ENCODE measurements around the gene MAMLD1.

The MAMLD1 gene

DNA sequence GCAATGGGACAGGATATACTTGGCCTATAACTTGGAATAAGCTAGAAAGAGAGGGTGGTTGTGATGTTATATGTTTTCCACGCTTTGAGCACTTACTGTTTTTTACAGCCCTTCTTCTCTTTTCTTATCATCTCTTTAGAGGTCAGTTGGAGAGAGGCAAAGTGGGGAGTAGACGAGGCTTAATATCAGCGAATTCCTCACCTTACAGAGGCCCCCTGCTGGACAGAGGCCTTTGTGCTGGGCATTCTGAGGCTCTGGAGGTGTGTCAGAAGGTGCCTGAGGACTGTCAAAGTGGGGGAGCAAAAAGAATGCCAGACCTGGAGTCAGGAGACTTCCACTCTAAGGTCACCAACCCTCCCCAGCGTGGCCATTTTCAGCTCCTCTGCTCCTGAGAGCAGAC is 42.5 kb downstream of the MAMLD1 start:
- Mint-ChIP-seq H3K36me3 (ENCODE audit: low read depth) (no peaks in the 10 kb centered on the region), H3K27me3 (ENCODE audit: low read depth) (no peaks in the 10 kb centered on the region), H3K9me3 (no peaks in the 10 kb centered on the region), H3K27ac (no peak overlapping the region), H3K4me1 (ENCODE audit: low read depth) (peaks cover 22% of the 10 kb centered on the region), H3K4me3 (no peak overlapping the region)

- no peaks in the 10 kb centered on the region for H3K36me3 Mint-ChIP-seq (ENCODE audit: low read depth)
- no peak overlapping the region for H3K27ac Mint-ChIP-seq
- H3K27me3 Mint-ChIP-seq (ENCODE audit: low read depth), result no peaks in the 10 kb centered on the region
- H3K4me1 Mint-ChIP-seq (ENCODE audit: low read depth), result peaks cover 32% of the 10 kb centered on the region
- no peaks in the 10 kb centered on the region for H3K9me3 Mint-ChIP-seq
- H3K4me3 Mint-ChIP-seq, result no peak overlapping the region
Measured at GRCh38 chrX:150406596-150406995, 43.5 kb downstream of the MAMLD1 start.

DNA sequence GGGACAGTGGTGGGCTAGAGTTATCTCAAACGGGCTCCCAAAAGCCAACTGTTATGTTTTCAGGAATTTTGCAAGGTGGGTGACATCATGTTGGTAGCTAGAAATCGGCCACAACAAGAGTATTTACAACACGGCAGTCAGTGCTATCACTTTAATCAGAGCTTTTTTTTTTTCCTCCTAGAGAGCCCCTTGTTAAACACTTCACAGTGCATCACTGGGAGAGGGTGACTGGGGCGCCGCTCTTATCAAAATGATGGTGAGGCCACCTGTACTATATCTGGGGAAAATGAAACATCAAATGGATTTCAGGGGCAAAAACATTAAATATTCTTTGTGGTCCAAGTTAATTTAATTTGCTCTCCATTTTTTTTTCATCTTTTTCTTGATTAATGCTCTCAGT is 44.9 kb downstream of the MAMLD1 start:
- H3K27ac Mint-ChIP-seq, result no peak overlapping the region
- H3K4me1 Mint-ChIP-seq (ENCODE audit: low read depth), result peaks cover 33% of the 10 kb centered on the region
- H3K36me3 Mint-ChIP-seq (ENCODE audit: low read depth), result no peaks in the 10 kb centered on the region
- no peaks in the 10 kb centered on the region for H3K27me3 Mint-ChIP-seq (ENCODE audit: low read depth)
- no peak overlapping the region for H3K4me3 Mint-ChIP-seq
- no peaks in the 10 kb centered on the region for H3K9me3 Mint-ChIP-seq

- Mint-ChIP-seq H3K27me3 (ENCODE audit: low read depth) (peaks cover under 1% of the 10 kb centered on the region), H3K27ac (no peak overlapping the region), H3K36me3 (ENCODE audit: low read depth) (peaks cover under 1% of the 10 kb centered on the region), H3K4me3 (no peak overlapping the region), H3K9me3 (no peaks in the 10 kb centered on the region), H3K4me1 (ENCODE audit: low read depth) (peaks cover 30% of the 10 kb centered on the region)
Measured at GRCh38 chrX:150408561-150408960, 45.4 kb downstream of the MAMLD1 start.

- Mint-ChIP-seq H3K27me3 (ENCODE audit: low read depth) (peaks cover 4% of the 10 kb centered on the region), H3K9me3 (no peaks in the 10 kb centered on the region), H3K36me3 (ENCODE audit: low read depth) (peaks cover 5% of the 10 kb centered on the region), H3K4me1 (ENCODE audit: low read depth) (peaks cover 27% of the 10 kb centered on the region), H3K4me3 (no peak overlapping the region), H3K27ac (no peak overlapping the region)
Measured at GRCh38 chrX:150409486-150409885, 46.4 kb downstream of the MAMLD1 start.

GRCh38 chrX:150409964-150410363 is 46.8 kb downstream of the MAMLD1 start:
- Mint-ChIP-seq H3K4me1 (ENCODE audit: low read depth) (peaks cover 27% of the 10 kb centered on the region), H3K36me3 (ENCODE audit: low read depth) (peaks cover 5% of the 10 kb centered on the region), H3K4me3 (peak overlapping the region; percentile 32), H3K27ac (peak overlapping the region; percentile 71), H3K9me3 (no peaks in the 10 kb centered on the region), H3K27me3 (ENCODE audit: low read depth) (peaks cover 4% of the 10 kb centered on the region)

DNA sequence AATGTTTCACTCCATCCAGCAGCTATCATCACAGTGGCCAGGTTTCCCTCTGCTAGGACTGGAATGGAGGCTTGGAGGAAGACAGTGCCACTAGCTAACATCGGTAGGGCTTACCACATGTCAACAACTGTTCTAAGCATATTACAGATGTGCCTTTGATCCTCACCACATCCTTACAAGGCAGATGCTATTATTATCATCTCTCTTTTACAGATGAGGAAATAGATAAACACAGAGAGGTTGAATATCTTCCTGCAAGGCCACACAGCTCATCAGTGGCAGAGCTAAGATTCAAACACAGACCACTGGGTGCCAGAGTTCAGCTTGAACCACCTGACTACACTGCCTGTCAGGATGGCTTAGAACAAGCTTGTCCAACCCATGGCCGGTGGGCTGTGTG is 47.4 kb downstream of the MAMLD1 start:
- Mint-ChIP-seq H3K9me3 (no peaks in the 10 kb centered on the region), H3K36me3 (ENCODE audit: low read depth) (peaks cover 5% of the 10 kb centered on the region), H3K27ac (peak overlapping the region; percentile 71), H3K27me3 (ENCODE audit: low read depth) (peaks cover 4% of the 10 kb centered on the region), H3K4me1 (ENCODE audit: low read depth) (peaks cover 27% of the 10 kb centered on the region), H3K4me3 (peak overlapping the region; percentile 32)

DNA sequence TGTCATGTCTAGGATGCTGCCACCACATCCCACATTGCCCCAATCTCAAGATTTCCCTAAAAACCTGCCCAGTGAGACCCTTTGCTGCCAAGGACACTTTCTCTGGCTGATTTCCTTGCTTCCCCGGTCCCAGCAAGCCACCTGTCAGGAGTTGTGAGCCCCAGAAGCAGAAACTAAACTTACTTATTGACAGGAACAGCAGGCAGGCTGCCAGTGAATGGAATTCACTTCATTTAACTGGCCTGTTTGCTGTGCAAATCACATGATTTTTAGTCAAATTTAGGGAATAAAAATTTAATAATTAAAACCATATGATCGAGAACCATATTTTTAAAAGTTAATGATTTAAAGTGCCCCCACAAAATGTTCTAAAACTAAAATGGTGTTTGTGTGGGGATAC is 48.5 kb downstream of the MAMLD1 start:
- H3K4me1 Mint-ChIP-seq (ENCODE audit: low read depth), result peaks cover 27% of the 10 kb centered on the region
- no peak overlapping the region for H3K27ac Mint-ChIP-seq
- H3K27me3 Mint-ChIP-seq (ENCODE audit: low read depth), result peaks cover 4% of the 10 kb centered on the region
- peaks cover 5% of the 10 kb centered on the region for H3K36me3 Mint-ChIP-seq (ENCODE audit: low read depth)
- no peaks in the 10 kb centered on the region for H3K9me3 Mint-ChIP-seq
- H3K4me3 Mint-ChIP-seq, result no peak overlapping the region

- H3K36me3 Mint-ChIP-seq (ENCODE audit: low read depth), result peaks cover 5% of the 10 kb centered on the region
- no peak overlapping the region for H3K4me3 Mint-ChIP-seq
- peaks cover 23% of the 10 kb centered on the region for H3K4me1 Mint-ChIP-seq (ENCODE audit: low read depth)
- H3K27ac Mint-ChIP-seq, result no peak overlapping the region
- H3K9me3 Mint-ChIP-seq, result no peaks in the 10 kb centered on the region
- peaks cover 4% of the 10 kb centered on the region for H3K27me3 Mint-ChIP-seq (ENCODE audit: low read depth)
Measured at GRCh38 chrX:150414228-150414627, 51.1 kb downstream of the MAMLD1 start.

DNA sequence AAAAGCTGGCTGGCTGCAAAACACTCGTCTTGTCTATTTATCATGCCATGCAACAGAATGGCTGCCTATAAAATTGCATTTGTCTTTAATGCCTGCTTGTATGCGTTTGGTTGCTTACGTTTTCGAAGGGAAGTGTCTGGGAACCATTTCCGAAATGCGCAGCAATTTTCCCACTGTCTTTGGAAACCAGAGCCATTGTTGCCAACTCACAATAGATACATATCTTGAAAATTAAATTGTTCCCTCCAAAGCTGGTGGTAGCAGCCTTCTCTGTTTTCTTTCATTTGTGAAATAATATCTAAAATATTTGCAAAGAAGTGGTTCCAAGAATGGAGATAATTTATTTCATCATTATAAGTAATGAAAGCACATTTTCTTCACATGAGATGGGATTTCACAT is 53.4 kb downstream of the MAMLD1 start:
- Mint-ChIP-seq H3K4me1 (ENCODE audit: low read depth) (peaks cover 5% of the 10 kb centered on the region), H3K4me3 (no peak overlapping the region), H3K27me3 (ENCODE audit: low read depth) (peaks cover 4% of the 10 kb centered on the region), H3K27ac (no peak overlapping the region), H3K9me3 (no peaks in the 10 kb centered on the region), H3K36me3 (ENCODE audit: low read depth) (peaks cover 5% of the 10 kb centered on the region)

GRCh38 chrX:150421816-150422215 is 58.7 kb downstream of the MAMLD1 start:
- Mint-ChIP-seq H3K27ac (no peak overlapping the region), H3K9me3 (no peaks in the 10 kb centered on the region), H3K4me1 (ENCODE audit: low read depth) (no peaks in the 10 kb centered on the region), H3K36me3 (ENCODE audit: low read depth) (no peaks in the 10 kb centered on the region), H3K27me3 (ENCODE audit: low read depth) (no peaks in the 10 kb centered on the region), H3K4me3 (no peak overlapping the region)

- H3K36me3 Mint-ChIP-seq (ENCODE audit: low read depth), result peaks cover 5% of the 10 kb centered on the region
Measured at GRCh38 chrX:150429594-150429993, 66.5 kb downstream of the MAMLD1 start.

GRCh38 chrX:150436195-150436594 is 73.1 kb downstream of the MAMLD1 start:
- Mint-ChIP-seq H3K9me3 (peaks cover 16% of the 10 kb centered on the region), H3K27ac (no peak overlapping the region), H3K4me1 (ENCODE audit: low read depth) (no peaks in the 10 kb centered on the region), H3K36me3 (ENCODE audit: low read depth) (peaks cover 7% of the 10 kb centered on the region), H3K27me3 (ENCODE audit: low read depth) (no peaks in the 10 kb centered on the region), H3K4me3 (no peak overlapping the region)

More at GRCh38 chrX:150429594-150429993, 66.5 kb downstream of the MAMLD1 start:
- Mint-ChIP-seq H3K27me3 (ENCODE audit: low read depth) (no peaks in the 10 kb centered on the region), H3K9me3 (peaks cover 7% of the 10 kb centered on the region), H3K27ac (no peak overlapping the region), H3K4me3 (no peak overlapping the region), H3K4me1 (ENCODE audit: low read depth) (peaks cover 3% of the 10 kb centered on the region)

DNA sequence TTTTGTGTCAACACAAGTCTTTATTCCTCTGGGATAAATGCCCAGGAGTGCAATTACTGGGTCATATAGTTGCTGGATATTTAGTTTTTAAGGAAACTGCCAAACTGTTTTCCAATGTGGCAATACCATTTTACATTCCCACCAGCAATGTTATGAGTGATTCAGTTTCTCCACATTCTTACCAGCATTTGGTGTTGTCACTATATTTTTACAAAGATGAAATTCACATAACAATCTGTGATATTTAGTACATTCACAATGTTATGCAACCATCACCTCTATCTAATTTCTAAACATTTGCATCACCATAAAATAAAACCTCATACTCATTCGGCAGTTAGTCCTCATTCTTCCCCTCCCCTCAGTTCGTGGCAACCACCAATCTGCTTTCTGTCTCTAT is 75.0 kb downstream of the MAMLD1 start:
- Mint-ChIP-seq H3K4me1 (ENCODE audit: low read depth) (peaks cover 5% of the 10 kb centered on the region), H3K27ac (no peak overlapping the region), H3K4me3 (no peak overlapping the region), H3K36me3 (ENCODE audit: low read depth) (peaks cover 10% of the 10 kb centered on the region), H3K27me3 (ENCODE audit: low read depth) (no peaks in the 10 kb centered on the region), H3K9me3 (peaks cover 27% of the 10 kb centered on the region)

DNA sequence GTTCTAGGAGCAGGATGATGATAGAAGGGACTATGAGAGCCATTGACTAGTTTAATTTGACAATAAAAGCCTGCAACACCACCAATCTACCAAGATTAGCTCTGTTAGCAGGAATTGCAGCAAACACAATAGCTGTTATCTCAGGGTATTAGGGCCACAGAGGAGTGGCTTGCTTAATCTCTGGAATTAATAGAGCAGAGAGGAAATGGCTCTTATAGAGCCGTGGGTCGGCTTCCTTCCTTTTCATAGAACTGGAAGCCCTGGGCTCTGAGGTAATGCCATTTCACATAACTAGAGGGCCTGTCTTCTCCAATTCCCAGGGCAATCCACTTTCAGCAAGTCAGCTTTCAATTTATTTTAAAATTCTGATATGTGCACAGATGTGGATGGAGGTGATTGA is 83.0 kb downstream of the MAMLD1 start:
- peaks cover 5% of the 10 kb centered on the region for H3K36me3 Mint-ChIP-seq (ENCODE audit: low read depth)
- peaks cover 11% of the 10 kb centered on the region for H3K9me3 Mint-ChIP-seq
- H3K4me3 Mint-ChIP-seq, result no peak overlapping the region
- peaks cover 26% of the 10 kb centered on the region for H3K4me1 Mint-ChIP-seq (ENCODE audit: low read depth)
- H3K27me3 Mint-ChIP-seq (ENCODE audit: low read depth), result no peaks in the 10 kb centered on the region
- no peak overlapping the region for H3K27ac Mint-ChIP-seq

- peaks cover 8% of the 10 kb centered on the region for H3K9me3 Mint-ChIP-seq
- no peak overlapping the region for H3K27ac Mint-ChIP-seq
- H3K27me3 Mint-ChIP-seq (ENCODE audit: low read depth), result no peaks in the 10 kb centered on the region
- peaks cover 31% of the 10 kb centered on the region for H3K4me1 Mint-ChIP-seq (ENCODE audit: low read depth)
- H3K4me3 Mint-ChIP-seq, result no peak overlapping the region
- peaks cover 2% of the 10 kb centered on the region for H3K36me3 Mint-ChIP-seq (ENCODE audit: low read depth)
Measured at GRCh38 chrX:150446995-150447394, 83.9 kb downstream of the MAMLD1 start.

All from T-helper 1 cell treated with Interleukin-12 subunit alpha and Interleukin-12 subunit beta and Interleukin-4 antibody, amounts not matched to agents 30 μg/mL and 1 μg/mL, for 36 hours (primary cell).